ENCODE data around the gene RIMS4. TPM values are rescaled to one million over a fixed set of nuclear protein-coding genes. Genes with fewer than 3 reads are reported as not detected.

The RIMS4 gene
- total RNA-seq, 1 donor from 2014 or later: 6.1 TPM

DNA sequence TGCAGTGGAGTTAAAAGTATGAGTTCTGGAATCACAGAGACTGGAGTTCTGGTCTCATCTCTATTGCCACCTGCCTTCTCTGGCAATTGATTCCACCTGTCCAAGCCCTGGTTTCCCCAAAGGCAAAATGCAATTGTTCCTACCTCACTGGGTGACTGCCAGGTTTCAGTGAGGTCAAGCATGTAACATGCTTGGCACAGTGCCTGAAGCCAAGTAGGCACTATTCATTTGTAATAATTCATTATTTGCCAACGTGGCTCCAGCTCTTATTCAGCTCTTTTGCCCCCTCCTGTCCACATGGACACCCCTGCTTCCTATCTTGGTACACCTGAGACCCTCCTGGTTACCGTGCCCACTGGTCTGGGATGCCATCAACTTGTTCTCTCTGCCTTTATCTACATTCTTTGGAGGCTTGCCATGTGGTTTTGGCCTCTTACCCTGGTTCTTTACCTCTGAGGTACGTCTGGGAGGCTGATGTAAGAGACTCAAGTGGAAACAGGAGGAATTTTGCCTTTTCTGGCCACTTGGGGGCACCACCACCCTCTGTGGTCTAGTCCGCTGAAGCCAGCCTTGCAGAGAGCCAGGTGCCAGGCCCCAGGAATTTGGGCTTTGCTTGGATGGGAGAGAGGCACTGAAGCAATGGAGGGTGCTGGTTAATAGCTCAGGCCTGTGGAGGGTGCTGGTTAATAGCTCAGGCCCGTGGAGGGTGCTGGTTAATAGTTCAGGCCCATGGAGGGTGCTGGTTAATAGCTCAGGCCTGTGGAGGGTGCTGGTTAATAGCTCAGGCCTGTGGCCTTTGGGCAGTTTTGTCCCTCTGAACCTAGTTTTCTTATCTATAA, 63.0 kb downstream of the RIMS4 start:
- TF ChIP-seq, protein P1, sequence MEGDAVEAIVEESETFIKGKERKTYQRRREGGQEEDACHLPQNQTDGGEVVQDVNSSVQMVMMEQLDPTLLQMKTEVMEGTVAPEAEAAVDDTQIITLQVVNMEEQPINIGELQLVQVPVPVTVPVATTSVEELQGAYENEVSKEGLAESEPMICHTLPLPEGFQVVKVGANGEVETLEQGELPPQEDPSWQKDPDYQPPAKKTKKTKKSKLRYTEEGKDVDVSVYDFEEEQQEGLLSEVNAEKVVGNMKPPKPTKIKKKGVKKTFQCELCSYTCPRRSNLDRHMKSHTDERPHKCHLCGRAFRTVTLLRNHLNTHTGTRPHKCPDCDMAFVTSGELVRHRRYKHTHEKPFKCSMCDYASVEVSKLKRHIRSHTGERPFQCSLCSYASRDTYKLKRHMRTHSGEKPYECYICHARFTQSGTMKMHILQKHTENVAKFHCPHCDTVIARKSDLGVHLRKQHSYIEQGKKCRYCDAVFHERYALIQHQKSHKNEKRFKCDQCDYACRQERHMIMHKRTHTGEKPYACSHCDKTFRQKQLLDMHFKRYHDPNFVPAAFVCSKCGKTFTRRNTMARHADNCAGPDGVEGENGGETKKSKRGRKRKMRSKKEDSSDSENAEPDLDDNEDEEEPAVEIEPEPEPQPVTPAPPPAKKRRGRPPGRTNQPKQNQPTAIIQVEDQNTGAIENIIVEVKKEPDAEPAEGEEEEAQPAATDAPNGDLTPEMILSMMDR (conservative IDR thresholded peaks at IDR 0.05): peak; percentile 75
- peaks cover 3% of the 10 kb centered on the region for H3K4me1 Mint-ChIP-seq
- H3K27me3 Mint-ChIP-seq (ENCODE audit: low read depth): peaks cover 62% of the 10 kb centered on the region
- peak overlapping the region; percentile 64 for H3K4me3 Mint-ChIP-seq
- no peaks in the 10 kb centered on the region for H3K36me3 Mint-ChIP-seq (ENCODE audit: low read depth)
- peak; percentile 76 for DNase-seq (ENCODE audit: low read depth, low spot score)
- no peak overlapping the region for H3K27ac Mint-ChIP-seq (ENCODE audit: unreplicated experiment)
- no peaks in the 10 kb centered on the region for H3K9me3 Mint-ChIP-seq

DNA sequence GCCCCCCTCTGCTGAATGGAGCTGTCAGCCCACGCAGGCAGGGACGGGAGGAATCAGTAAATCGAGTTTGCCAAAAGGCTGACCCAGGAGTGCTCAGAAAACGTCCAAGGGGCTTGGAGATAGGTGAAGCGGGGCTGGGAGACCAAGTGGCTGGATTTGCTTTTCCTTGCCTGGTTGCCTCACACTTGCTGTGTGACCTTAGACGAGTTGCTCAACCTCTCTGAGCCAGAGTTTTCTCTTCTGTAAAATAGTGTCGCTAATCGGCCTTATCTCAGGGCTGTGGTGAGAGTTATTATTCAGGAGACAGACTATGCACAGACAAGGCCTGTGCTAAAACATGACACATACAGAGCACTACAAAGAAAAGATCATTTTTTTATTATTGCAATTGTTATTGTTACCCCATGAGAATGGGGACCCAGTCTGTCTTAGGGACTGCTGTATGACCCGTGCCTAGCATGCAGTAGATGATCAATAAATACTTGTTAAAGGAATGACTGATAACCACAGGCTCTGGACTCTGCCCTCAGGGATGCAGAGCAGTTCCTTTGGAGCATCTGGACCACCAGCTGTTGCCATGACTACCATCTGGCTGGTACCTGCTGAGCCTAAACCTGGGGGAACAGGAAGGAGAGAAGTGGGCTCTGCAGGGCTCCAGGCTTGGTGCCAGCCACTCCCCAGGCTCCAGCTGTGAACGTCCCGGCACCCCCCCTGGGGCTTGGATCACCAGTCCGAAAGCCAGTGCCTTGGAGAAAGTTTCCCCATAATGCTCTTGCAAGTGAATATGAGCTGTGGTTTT, 63.8 kb downstream of the RIMS4 start:
- Mint-ChIP-seq H3K4me1 (peaks cover 3% of the 10 kb centered on the region), H3K36me3 (ENCODE audit: low read depth) (no peaks in the 10 kb centered on the region), H3K4me3 (peak overlapping the region; percentile 18), H3K9me3 (no peaks in the 10 kb centered on the region), H3K27ac (ENCODE audit: unreplicated experiment) (no peak overlapping the region), H3K27me3 (ENCODE audit: low read depth) (peaks cover 69% of the 10 kb centered on the region)
- TF ChIP-seq, protein P1 (conservative IDR thresholded peaks at IDR 0.05): no peak
- no peak for DNase-seq (ENCODE audit: low read depth, low spot score)

DNA sequence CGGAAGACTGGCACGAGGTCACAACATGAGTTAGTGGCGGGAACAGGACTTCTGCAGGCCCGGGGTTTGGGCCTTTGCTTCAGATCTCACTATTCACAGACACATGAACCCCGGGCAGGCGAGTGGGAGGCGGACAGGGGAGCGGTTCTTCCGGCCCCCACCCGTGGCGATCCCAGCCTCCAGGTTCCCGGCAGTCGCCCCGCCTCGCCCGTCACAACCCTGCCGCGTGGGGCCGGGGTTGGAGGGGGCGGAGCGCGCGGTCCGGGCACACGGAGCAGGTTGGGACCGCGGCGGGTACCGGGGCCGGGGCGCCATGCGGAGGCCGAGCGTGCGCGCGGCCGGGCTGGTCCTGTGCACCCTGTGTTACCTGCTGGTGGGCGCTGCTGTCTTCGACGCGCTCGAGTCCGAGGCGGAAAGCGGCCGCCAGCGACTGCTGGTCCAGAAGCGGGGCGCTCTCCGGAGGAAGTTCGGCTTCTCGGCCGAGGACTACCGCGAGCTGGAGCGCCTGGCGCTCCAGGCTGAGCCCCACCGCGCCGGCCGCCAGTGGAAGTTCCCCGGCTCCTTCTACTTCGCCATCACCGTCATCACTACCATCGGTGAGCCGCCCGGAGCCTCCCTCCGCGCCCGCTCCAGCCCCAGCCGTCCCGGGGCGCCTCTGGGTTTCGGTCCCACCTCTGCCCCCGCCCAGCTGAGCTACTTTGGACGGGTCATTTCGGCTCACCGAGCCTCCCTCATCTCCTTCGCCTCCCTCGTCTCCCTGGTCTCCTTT, 64.6 kb downstream of the RIMS4 start, which contains the start of gene KCNK15:
Gene KCNK15, plus strand, starts transcription at position 268 of the 769 bp plus-strand sequence. Its CDS starts 46 bp downstream, at position 314.
- TF ChIP-seq, protein P1 (conservative IDR thresholded peaks at IDR 0.05): no peak
- H3K27me3 Mint-ChIP-seq (ENCODE audit: low read depth): peaks cover 73% of the 10 kb centered on the region
- no peaks in the 10 kb centered on the region for H3K9me3 Mint-ChIP-seq
- H3K4me1 Mint-ChIP-seq: peaks cover 3% of the 10 kb centered on the region
- H3K36me3 Mint-ChIP-seq (ENCODE audit: low read depth): no peaks in the 10 kb centered on the region
- DNase-seq (ENCODE audit: low read depth, low spot score): peak; percentile 14
- no peak within 1 kb of the TSS for H3K27ac Mint-ChIP-seq (ENCODE audit: unreplicated experiment)
- peak within 1 kb of the TSS; percentile 72 for H3K4me3 Mint-ChIP-seq

DNA sequence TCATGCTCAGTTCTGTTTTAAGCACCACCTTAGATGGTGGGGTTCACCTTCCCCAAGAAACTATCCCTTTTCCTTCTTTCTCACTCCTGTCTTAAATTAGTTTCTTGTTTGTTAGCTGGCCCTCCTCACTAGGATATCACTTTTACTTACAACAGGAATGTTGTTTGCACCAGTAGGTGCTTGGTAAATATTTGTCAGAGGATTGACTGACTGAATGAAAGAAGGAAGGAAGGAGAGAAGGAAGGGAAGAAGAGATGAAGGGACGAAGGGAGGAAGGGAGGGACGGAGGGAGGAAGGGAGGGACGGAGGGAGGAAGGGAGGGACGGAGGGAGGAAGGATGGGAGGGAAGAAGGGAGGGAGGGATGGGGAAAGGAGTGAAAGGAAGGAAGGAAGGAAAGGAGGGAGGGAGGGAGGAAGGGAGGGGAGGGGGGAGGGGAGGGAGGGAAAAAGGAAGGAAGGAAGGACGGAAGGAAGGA, 65.2 kb downstream of the RIMS4 start:
- Mint-ChIP-seq H3K27me3 (ENCODE audit: low read depth) (peaks cover 76% of the 10 kb centered on the region), H3K4me3 (peak overlapping the region; percentile 72), H3K27ac (ENCODE audit: unreplicated experiment) (no peak overlapping the region), H3K9me3 (no peaks in the 10 kb centered on the region), H3K4me1 (peaks cover 3% of the 10 kb centered on the region), H3K36me3 (ENCODE audit: low read depth) (no peaks in the 10 kb centered on the region)
- TF ChIP-seq, protein P1 (conservative IDR thresholded peaks at IDR 0.05): no peak
- DNase-seq (ENCODE audit: low read depth, low spot score): no peak

Measured in neural crest cell (in vitro differentiated cells).